SK-N-MC (cell line): ENCODE data around the gene YTHDF1.

Experiments used
- EZH2 ChIP-seq: fragments of 200-600 bp; sonication (generic); IDR thresholded peaks from one replicate; pipeline ENCODE4 v1.6.1; 2017; ENCODE audit warnings: antibody characterized with exemption
- FOXP2 ChIP-seq: optimal IDR thresholded peaks from 2 replicates; pipeline ENCODE3; 2011; ENCODE audit warnings: mild to moderate bottlenecking, moderate library complexity; ENCODE audit not compliant: insufficient read depth; ENCODE audit errors: extremely low read length, control extremely low read depth
- POLR2AphosphoS5 ChIP-seq: IDR thresholded peaks from 2 replicates; pipeline ENCODE4 v1.6.1; 2012; ENCODE audit warnings: mild to moderate bottlenecking, low read depth, low read length, borderline replicate concordance

DNA sequence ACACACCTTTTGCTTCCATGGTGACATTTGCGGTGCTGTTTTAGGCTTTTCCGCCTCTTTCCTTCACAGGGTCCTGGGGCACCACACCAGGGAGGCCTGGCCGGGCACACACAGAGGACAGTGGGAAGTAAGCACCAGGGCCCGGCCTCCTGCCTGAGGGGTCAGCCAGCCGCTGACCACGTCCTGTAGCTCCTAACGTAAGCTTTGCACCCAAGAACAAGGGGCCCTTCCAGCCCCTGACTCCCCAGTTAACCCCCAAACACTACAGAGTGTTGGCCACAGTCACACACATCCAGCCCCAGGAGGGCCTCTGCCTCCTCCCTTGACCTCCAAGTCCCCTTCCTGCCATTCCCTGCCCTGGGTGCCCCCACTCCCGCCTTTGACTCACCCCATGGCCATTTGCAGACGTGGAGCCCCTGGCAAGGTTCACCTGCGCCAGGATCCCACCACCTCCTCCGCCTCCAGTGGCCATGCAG, 54.7 kb downstream of the YTHDF1 start:
- TF ChIP-seq EZH2 (no peak), FOXP2 (no peak), POLR2AphosphoS5 (no peak)
